Neutrophil (primary cell): ENCODE measurements around the gene FABP6.
"Not testable (repeated sequence)": the region's sequence is repeated elsewhere in the genome, so short reads cannot be mapped to it uniquely, and the experiment has no call there.

ENCODE experiments used
- H3K27ac ChIP-seq: fragments of 200-600 bp; sonication (generic); 2 replicates; pipeline ENCODE4 v1.5.1; 2016; ENCODE audit warnings: mild to moderate bottlenecking, moderate library complexity
- H3K27me3 ChIP-seq: fragments of 200-600 bp; sonication (generic); 2 replicates; pipeline ENCODE4 v1.6.0; 2016; ENCODE audit warnings: mild to moderate bottlenecking
- H3K36me3 ChIP-seq: fragments of 200-600 bp; sonication (generic); 2 replicates; pipeline ENCODE4 v1.5.1; 2017
- H3K4me1 ChIP-seq, 2 experiments: fragments of 200-600 bp in 1 of 2; sonication (generic) in 1 of 2; 1 replicate in 1 of 2; 2 replicates in 1 of 2; pipeline versions ENCODE4 v1.5.1 to v1.6.1; 2013 to 2016; ENCODE audit warnings: low read depth in 1 of 2, low read length in 1 of 2, mild to moderate bottlenecking in 1 of 2, moderate library complexity in 1 of 2; ENCODE audit not compliant: control insufficient read depth in 1 of 2, insufficient read depth in 1 of 2
- H3K4me3 ChIP-seq, 2 experiments: fragments of 200-600 bp in 1 of 2; sonication (generic) in 1 of 2; 1 replicate in 1 of 2; 2 replicates in 1 of 2; pipeline ENCODE4 v1.5.1; 2013 to 2016; ENCODE audit warnings: low read depth in 1 of 2, low read length in 1 of 2, mild to moderate bottlenecking in 1 of 2, moderate library complexity in 1 of 2
- H3K9me3 ChIP-seq: fragments of 200-600 bp; sonication (generic); 2 replicates; pipeline ENCODE4 v1.5.1; 2016
- CTCF ChIP-seq: fragments of 200-600 bp; sonication (generic); IDR thresholded peaks from 2 replicates; pipeline ENCODE4 v1.5.1; 2016; ENCODE audit warnings: antibody characterized with exemption

Gene FABP6

DNA sequence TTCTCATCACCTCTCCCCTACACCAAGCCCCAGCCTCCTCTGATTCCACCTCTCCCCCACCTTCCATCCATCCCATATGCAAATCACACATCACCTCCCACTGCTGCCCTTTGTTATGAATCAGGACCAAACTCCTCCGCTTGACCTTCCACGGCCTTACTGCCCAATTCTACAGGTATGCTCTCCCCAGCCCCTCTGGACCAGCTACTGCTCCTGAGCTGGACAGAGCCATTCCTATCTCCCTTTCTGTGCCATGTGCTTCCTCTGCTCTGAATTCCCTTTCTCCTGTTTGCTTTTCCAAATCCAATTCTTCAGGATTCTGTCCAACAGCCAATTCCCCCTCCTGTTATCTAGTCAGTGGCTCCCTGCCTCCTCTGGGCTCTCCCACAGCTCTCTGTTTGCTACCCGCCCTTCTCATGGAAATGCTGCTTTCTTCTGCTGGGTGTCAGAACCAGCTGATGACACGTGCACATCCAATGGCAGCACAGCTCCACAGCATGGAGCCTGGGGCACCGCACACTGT lies 8.3 kb downstream of the FABP6 start:
- Histone ChIP-seq H3K9me3 (no peaks in the 10 kb centered on the region), H3K36me3 (no peaks in the 10 kb centered on the region), H3K27me3 (no peaks in the 10 kb centered on the region), H3K27ac (no peak overlapping the region), H3K4me1 (no peaks in the 10 kb centered on the region), H3K4me3 (no peak overlapping the region)
- TF ChIP-seq CTCF = no peak

DNA sequence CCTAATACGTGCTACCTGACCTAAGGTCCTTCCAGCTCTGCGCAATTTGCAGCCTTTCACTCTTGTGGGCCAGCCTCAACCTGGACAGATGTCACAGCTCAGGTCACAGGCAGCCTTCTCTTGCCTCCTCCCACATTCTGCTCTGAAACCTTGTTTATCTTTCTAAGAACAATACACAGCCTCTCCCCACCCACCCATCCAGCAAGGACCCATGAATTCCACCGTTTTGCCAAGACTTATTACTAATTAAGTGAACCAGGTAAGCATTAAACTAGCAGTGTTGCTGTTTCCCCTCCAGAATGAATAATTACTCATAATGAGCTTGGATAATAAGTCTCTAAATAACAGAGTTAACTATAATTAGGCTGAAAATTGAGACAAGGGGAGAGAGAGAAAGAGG lies 11.0 kb downstream of the FABP6 start:
- H3K27ac ChIP-seq = no peak overlapping the region
- H3K9me3 ChIP-seq = no peaks in the 10 kb centered on the region
- no peaks in the 10 kb centered on the region for H3K4me1 ChIP-seq
- no peaks in the 10 kb centered on the region for H3K36me3 ChIP-seq
- no peak for TF ChIP-seq CTCF
- H3K4me3 ChIP-seq = no peak overlapping the region
- no peaks in the 10 kb centered on the region for H3K27me3 ChIP-seq

GRCh38 chr5:160242145-160242544 lies 12.8 kb downstream of the FABP6 start:
- Histone ChIP-seq H3K27ac (no peak overlapping the region), H3K9me3 (no peaks in the 10 kb centered on the region), H3K4me1 (no peaks in the 10 kb centered on the region), H3K4me3 (no peak overlapping the region), H3K27me3 (no peaks in the 10 kb centered on the region), H3K36me3 (no peaks in the 10 kb centered on the region)
- TF ChIP-seq CTCF = no peak

GRCh38 chr5:160245506-160246086 lies 16.3 kb downstream of the FABP6 start:
- H3K27ac ChIP-seq = no peak overlapping the region
- H3K4me1 ChIP-seq = no peaks in the 10 kb centered on the region
- no peak overlapping the region for H3K4me3 ChIP-seq
- H3K36me3 ChIP-seq = no peaks in the 10 kb centered on the region
- no peaks in the 10 kb centered on the region for H3K9me3 ChIP-seq
- no peaks in the 10 kb centered on the region for H3K27me3 ChIP-seq
- TF ChIP-seq CTCF = no peak

DNA sequence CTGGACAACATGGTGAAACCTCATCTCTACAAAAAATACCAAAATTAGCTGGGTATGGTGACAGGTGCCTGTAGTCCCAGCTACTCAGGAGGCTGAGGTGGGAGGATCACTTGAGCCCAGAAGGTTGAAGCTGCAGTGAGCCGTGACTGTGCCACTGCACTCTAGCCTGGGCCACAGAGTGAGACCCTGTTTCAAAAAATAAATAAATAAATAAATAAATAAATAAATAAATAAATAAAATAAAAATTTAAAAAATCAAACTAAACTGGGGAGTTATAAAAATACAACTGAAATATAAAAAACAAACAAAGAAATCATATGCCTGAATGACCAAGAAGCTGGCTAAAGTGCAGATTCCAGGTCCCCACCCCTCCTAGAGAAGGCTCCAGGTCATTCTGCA lies 20.3 kb downstream of the FABP6 start:
- not testable (repeated sequence) for H3K4me1 ChIP-seq, H3K4me3 ChIP-seq, H3K27me3 ChIP-seq, H3K9me3 ChIP-seq, H3K27ac ChIP-seq
- peaks cover 28% of the 10 kb centered on the region for H3K36me3 ChIP-seq

DNA sequence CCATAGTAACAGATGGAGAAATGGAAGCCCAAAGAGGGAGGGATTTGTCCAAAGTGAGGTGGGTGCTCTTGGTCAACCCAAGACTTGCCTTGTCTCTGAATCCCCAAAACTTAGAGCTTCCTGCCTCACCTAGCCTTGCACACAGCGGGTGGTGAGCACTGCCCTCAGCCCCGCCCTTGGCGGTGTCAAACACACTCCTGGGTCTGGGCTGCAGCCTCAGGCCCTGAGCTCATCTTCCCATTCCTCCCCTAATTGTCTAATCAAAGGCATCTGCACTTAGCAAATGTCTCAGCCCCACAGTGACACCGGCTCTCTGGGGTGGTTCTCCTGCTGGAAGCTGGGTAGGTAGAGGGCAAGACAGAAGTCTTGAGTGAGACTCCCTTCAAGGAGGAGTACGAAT lies 20.9 kb downstream of the FABP6 start:
- Histone ChIP-seq H3K4me1 (no peaks in the 10 kb centered on the region), H3K9me3 (no peaks in the 10 kb centered on the region), H3K27ac (no peak overlapping the region), H3K4me3 (no peak overlapping the region), H3K27me3 (no peaks in the 10 kb centered on the region), H3K36me3 (peaks cover 34% of the 10 kb centered on the region)
- TF ChIP-seq CTCF = no peak
